Measurements from ENCODE around the gene FALEC.
A peak's percentile ranks its signal among the peaks of the same experiment; 100 is the strongest.
"Not testable (repeated sequence)": the region's sequence is repeated elsewhere in the genome, so short reads cannot be mapped to it uniquely, and the experiment has no call there.

FALEC gene

DNA sequence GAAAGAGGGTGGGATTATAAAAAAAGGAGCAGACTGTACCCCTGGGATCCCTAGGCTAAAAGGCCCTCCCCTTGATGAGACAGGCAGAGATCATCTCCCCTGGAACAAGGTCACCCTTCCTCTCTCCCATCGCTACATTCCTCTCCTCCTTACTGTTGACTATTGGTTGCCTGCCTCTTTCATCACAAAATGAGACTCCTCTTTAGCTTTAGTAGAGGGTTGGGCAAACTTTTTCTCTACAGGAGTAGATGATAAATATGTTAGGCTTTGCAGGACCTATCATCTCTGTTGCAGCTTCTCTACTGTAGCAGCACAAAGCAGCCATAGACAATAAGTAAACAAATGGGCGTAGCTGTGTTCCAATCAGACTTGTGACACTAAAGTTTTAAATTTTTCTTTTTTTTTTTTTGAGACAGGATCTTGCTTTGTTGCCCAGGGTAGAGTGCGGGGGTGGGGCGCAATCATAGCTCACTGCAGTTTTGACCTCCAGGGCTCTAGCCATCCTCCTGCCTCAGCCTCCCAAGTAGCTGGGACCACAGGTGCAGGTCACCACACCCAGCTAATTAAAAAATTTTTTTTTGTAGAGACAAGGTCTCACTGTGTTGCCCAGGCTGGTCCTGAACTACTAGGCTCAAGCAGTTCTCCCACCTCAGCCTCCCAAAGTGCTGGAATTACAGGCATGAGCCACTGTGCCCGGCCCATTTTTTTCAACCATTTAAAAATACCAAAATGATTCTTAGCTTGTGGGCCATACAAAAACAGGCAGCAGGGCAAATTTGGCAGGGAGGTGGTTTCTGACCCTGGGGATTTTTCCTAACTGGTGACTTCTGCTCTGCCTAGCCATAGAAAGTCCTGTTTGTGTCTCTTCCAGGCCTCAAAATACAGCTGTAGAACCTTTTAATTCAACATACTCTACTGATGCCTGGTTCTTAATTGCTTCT, 48.8 kb downstream of the FALEC start:
- no peak for DNase-seq (ENCODE audit: low read depth, low spot score)
- H3K4me3 ChIP-seq (ENCODE audit: low read depth, low read length): no peak overlapping the region
- CTCF ChIA-PET: interaction anchor here (0.9 to 19.4 kb wide), 11 partner anchors 9 to 415 kb away, joined by 3 to 315 read pairs (median 3); partner anchors contain the start of genes ENSA, FALEC, GOLPH3L and MCL1
- TF ChIP-seq, protein P1, sequence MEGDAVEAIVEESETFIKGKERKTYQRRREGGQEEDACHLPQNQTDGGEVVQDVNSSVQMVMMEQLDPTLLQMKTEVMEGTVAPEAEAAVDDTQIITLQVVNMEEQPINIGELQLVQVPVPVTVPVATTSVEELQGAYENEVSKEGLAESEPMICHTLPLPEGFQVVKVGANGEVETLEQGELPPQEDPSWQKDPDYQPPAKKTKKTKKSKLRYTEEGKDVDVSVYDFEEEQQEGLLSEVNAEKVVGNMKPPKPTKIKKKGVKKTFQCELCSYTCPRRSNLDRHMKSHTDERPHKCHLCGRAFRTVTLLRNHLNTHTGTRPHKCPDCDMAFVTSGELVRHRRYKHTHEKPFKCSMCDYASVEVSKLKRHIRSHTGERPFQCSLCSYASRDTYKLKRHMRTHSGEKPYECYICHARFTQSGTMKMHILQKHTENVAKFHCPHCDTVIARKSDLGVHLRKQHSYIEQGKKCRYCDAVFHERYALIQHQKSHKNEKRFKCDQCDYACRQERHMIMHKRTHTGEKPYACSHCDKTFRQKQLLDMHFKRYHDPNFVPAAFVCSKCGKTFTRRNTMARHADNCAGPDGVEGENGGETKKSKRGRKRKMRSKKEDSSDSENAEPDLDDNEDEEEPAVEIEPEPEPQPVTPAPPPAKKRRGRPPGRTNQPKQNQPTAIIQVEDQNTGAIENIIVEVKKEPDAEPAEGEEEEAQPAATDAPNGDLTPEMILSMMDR (IDR thresholded peaks at IDR 0.05; ENCODE audit: insufficient read depth, low read length, missing control alignments): no peak
- POLR2A ChIA-PET: interaction anchor here (7.2 kb wide), 1 partner anchor 10 kb away, joined by 135 read pairs; the partner anchor contains the start of gene MCL1

DNA sequence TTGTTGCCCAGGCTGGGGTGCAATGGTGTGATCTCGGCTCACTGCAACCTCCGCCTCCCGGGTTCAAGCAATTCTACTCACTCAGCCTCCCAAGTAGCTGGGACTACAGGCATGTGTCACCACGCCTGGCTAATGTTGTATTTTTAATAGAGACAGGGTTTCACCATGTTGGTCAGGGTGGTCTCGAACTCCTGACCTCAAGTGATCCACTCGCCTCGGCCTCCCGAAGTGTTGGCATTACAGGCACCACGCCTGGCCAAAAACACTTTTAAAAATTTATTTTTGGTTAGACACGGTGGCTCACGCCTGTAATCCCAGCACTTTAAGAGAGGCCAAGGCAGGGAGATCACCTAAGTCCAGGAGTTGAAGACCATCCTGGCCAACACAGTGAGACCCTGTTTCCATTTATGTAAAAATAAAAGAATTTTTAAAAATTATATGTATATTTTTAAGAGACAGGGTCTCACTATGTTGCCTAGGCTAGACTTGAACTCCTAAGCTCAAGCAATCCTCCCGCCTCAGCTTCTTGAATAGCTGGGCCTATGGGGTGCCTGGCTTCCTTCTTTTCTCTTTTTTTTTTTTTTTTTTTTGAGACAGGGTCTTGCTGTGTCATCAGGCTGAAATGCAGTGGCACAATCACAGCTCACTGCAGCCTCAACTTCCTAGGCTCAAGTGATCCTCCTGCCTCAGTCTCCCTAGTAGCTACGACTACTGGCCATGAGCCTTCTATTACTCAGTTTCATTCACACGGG, 49.9 kb downstream of the FALEC start:
- CTCF ChIA-PET: interaction anchor here (1.0 to 19.4 kb wide), 5 partner anchors 7 to 248 kb away, joined by 3 to 315 read pairs (median 7); partner anchors contain the start of genes ENSA and MCL1
- not testable (repeated sequence) for H3K4me3 ChIP-seq (ENCODE audit: low read depth, low read length); DNase-seq (ENCODE audit: low read depth, low spot score)
- POLR2A ChIA-PET: interaction anchor here (0.7 to 7.2 kb wide), 2 partner anchors 9 to 16 kb away, joined by 3 to 135 read pairs; partner anchors contain the start of gene MCL1

DNA sequence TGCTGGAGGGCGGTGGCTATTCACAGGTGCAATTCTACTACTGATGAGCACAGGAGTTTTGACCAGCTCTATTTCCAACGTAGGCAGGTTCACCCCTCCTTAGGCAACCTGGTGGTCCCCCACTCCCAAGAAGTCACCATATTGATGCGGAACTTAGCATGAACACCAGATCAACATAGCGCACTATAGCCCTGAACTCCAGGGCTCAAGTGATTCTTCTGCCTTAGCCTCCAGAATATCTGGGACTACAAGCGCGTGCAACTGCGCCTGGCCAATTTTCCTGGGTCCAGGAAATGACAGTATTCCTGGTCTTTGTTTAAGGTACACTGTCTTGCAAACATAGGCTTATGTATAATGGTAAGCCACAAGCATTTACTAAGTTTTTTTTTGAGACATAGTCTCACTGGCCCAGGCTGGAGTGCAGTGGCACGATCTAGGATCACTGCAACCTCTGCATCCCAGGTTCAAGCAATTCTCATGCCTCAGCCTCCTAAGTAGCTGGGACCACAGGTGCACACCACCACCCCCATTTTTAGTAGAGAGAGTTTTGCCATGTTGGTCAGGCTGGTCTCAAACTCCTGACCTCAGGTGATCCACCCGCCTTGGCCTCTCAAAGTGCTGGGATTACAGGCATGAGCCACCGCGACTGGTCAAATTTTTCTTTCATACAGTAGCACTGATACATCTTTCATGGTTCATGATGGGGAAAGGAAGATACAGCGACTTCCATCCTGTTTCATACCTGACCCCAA, 51.2 kb downstream of the FALEC start:
- TF ChIP-seq, protein P1 (IDR thresholded peaks at IDR 0.05; ENCODE audit: insufficient read depth, low read length, missing control alignments): no peak
- DNase-seq (ENCODE audit: low read depth, low spot score): no peak
- ChIA-PET POLR2A (interaction anchor here (7.2 kb wide), 1 partner anchor 8 kb away, joined by 135 read pairs; the partner anchor contains the start of gene MCL1), CTCF (interaction anchor here (2.9 to 19.4 kb wide), 2 partner anchors 54 to 246 kb away, joined by 11 to 315 read pairs; partner anchors contain the start of gene ENSA)
- H3K4me3 ChIP-seq (ENCODE audit: low read depth, low read length): no peak overlapping the region; the same call in 1 of the 2 replicates

DNA sequence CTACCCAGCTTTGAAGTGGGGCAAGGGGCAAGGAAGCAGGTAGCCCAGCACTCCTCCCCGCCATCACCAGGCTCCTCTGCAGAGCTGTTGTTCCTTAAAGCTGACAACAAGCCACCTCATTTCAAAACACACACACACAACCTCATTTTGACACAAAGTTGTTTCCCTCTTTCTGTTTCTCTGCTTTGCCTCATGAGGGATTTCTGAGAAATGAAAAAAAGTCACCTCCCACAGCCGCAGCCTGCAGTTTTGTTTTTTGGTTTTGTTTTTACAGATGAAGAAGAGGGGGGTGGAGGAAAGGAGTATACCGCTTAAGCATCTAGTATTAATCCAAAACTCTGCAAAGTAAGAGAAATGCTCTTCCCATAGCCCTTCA, 51.8 kb downstream of the FALEC start:
- CTCF ChIA-PET: interaction anchor here (1.0 to 19.4 kb wide), 4 partner anchors 7 to 53 kb away, joined by 4 to 315 read pairs (median 37); partner anchors contain the start of gene ENSA
- POLR2A ChIA-PET: interaction anchor here (4.0 kb wide), 1 partner anchor 11 kb away, joined by 69 read pairs; the partner anchor contains the start of gene MCL1
- DNase-seq (ENCODE audit: low read depth, low spot score): no peak
- H3K4me3 ChIP-seq (ENCODE audit: low read depth, low read length): peak overlapping the region; percentile 36
- TF ChIP-seq, protein P1 (IDR thresholded peaks at IDR 0.05; ENCODE audit: insufficient read depth, low read length, missing control alignments): no peak

DNA sequence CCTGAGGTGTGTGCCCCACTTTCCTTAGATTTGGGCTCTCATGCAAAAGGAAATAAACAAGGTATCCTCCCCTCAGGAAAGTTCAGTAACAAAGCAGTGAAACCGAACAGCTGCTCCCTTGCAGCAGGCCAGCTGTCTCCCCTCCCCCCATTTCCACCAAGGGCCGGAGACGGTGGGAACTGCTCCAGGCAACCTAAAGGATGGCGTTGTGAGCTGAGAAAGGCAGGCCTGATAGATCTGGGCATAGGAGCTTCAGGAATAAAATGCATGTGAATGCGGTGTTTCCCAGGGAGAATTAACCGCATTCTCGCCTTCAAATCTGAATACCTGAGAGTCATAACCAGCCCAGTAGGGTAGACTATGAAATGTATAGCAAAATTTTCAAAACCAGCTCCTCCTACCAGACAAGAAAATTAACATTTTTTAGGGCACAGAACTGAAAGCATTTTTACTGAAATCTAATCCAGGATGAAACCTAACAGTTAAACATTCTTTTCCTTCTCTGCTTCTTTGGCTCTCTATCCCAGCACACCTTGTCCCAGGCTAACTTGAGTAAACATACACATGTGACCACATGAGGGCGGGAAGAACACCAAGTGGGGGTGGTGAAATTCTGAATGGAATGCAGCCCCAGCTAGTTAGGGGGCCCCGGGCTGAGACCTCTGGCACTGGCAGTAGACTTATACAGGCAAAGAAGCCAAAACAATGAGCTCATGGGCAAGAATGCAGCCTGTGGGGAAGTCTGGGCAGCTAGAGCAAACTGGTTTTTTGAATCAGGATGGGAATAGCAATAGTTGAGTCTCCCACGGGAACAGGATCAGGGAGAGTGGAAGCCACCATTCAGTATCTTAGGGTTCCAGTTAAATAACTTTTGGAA, 52.4 kb downstream of the FALEC start:
- CTCF ChIA-PET: interaction anchor here (1.0 to 19.4 kb wide), 6 partner anchors 8 to 355 kb away, joined by 3 to 315 read pairs (median 6); partner anchors contain the start of gene ENSA
- TF ChIP-seq, protein P1 (IDR thresholded peaks at IDR 0.05; ENCODE audit: insufficient read depth, low read length, missing control alignments): no peak
- peak overlapping the region; percentile 36 for H3K4me3 ChIP-seq (ENCODE audit: low read depth, low read length)
- POLR2A ChIA-PET: interaction anchor here (0.6 to 4.0 kb wide), 3 partner anchors 8 to 191 kb away, joined by 3 to 69 read pairs (median 3); partner anchors contain the start of gene MCL1
- DNase-seq (ENCODE audit: low read depth, low spot score): peak; percentile 95
